Liver (tissue), 3 donors: Measurements from ENCODE around the gene EXOC2.

Source experiments
- ATF3 ChIP-seq: IDR thresholded peaks from 2 replicates; pipeline ENCODE4 v1.6.1; 2016; ENCODE audit warnings: antibody characterized with exemption
- CTCF ChIP-seq: fragments of 150-350 bp; IDR thresholded peaks from 2 replicates; pipeline ENCODE4 v1.5.1; 2017; ENCODE audit warnings: improper control_type of control experiment, low read depth, low read length; ENCODE audit not compliant: missing input control
- EGR1 ChIP-seq, 2 donors: IDR thresholded peaks; 2 replicates each; pipeline ENCODE4 v1.6.1; 2016 to 2018; ENCODE audit warnings: antibody characterized with exemption in 2 of 2, low read depth in 2 of 2
- FOXA1 ChIP-seq: IDR thresholded peaks from 2 replicates; pipeline ENCODE4 v1.6.1; 2016; ENCODE audit warnings: antibody characterized with exemption
- GABPA ChIP-seq, 2 donors: IDR thresholded peaks in 1 of 2; conservative IDR thresholded peaks in 1 of 2; 2 replicates each; pipeline ENCODE4 v1.6.1; 2016; ENCODE audit warnings: antibody characterized with exemption in 2 of 2, mild to moderate bottlenecking in 1 of 2, moderate library complexity in 1 of 2
- HNF4G ChIP-seq: IDR thresholded peaks from 2 replicates; pipeline ENCODE4 v1.6.1; 2016; ENCODE audit warnings: antibody characterized with exemption
- JUND ChIP-seq, 2 donors: IDR thresholded peaks; 2 replicates each; pipeline ENCODE4 v1.6.1; 2016; ENCODE audit warnings: antibody characterized with exemption in 2 of 2
- MAX ChIP-seq: IDR thresholded peaks from 2 replicates; pipeline ENCODE4 v1.6.1; 2016; ENCODE audit warnings: antibody characterized with exemption
- NR2F2 ChIP-seq: IDR thresholded peaks from 2 replicates; pipeline ENCODE4 v1.6.1; 2016; ENCODE audit warnings: antibody characterized with exemption
- RAD21 ChIP-seq, 2 donors: IDR thresholded peaks; 2 replicates each; pipeline ENCODE4 v1.6.1; 2016; ENCODE audit warnings: antibody characterized with exemption in 2 of 2, mild to moderate bottlenecking in 2 of 2
- REST ChIP-seq: IDR thresholded peaks from 2 replicates; pipeline ENCODE4 v1.6.1; 2016; ENCODE audit warnings: antibody characterized with exemption, mild to moderate bottlenecking
- SP1 ChIP-seq: IDR thresholded peaks from 2 replicates; pipeline ENCODE4 v1.6.1; 2018; ENCODE audit warnings: antibody characterized with exemption, mild to moderate bottlenecking
- TAF1 ChIP-seq: conservative IDR thresholded peaks from 2 replicates; pipeline ENCODE4 v1.6.1; 2016; ENCODE audit warnings: antibody characterized with exemption, mild to moderate bottlenecking
- YY1 ChIP-seq: IDR thresholded peaks from 2 replicates; pipeline ENCODE4 v1.6.1; 2016; ENCODE audit warnings: antibody characterized with exemption, mild to moderate bottlenecking
- donor health status: healthy.
- donor health status: healthy.

- TF ChIP-seq CTCF, result no peak
- TF ChIP-seq FOXA1, result no peak
- TF ChIP-seq NR2F2, result no peak
- no peak for TF ChIP-seq TAF1
- TF ChIP-seq EGR1 (IDR thresholded peaks at IDR 0.05; ENCODE audit: low read depth in 2 of 2), result no peak
- no peak for TF ChIP-seq ATF3
- TF ChIP-seq JUND (IDR thresholded peaks at IDR 0.05), result no peak
- TF ChIP-seq MAX, result no peak
- TF ChIP-seq HNF4G, result no peak
- TF ChIP-seq SP1, result no peak
- TF ChIP-seq REST, result no peak
- TF ChIP-seq RAD21 (IDR thresholded peaks at IDR 0.05), result no peak
- no peak for TF ChIP-seq GABPA (IDR thresholded peaks at IDR 0.05 in 1 of 2, conservative IDR thresholded peaks at IDR 0.05 in 1 of 2)
- TF ChIP-seq YY1, result no peak
Observed at GRCh38 chr6:489001-489400, 203.9 kb downstream of the EXOC2 start.
